ENCODE results near the gene FGF4. TPM values are rescaled to one million over a fixed set of nuclear protein-coding genes. Genes with fewer than 3 reads are reported as not detected.

Gene FGF4
- total RNA-seq, 1 experiment from 2014 or later: not detected

GRCh38 chr11:69748637-69749036 is 26.5 kb downstream of the FGF4 start:
- CTCF ChIA-PET: no interaction called here
- no peak for TF ChIP-seq CTCF (conservative IDR thresholded peaks at IDR 0.05; ENCODE audit: low read depth, low read length)
- TF ChIP-seq EZH2 (IDR thresholded peaks at IDR 0.05; ENCODE audit: borderline replicate concordance, low read depth, low read length, poor library complexity, severe bottlenecking): no peak
- H3K36me3 ChIP-seq (ENCODE audit: insufficient read depth, low read length, poor library complexity, severe bottlenecking): no peaks in the 10 kb centered on the region

GRCh38 chr11:69746752-69747742 is 28.1 kb downstream of the FGF4 start:
- Histone ChIP-seq H3K27me3 (replicated peaks; ENCODE audit: insufficient read depth, low read depth, low read length, poor library complexity) (no peaks in the 10 kb centered on the region), H3K36me3 (ENCODE audit: insufficient read depth, low read length, poor library complexity, severe bottlenecking) (no peaks in the 10 kb centered on the region), H3K4me1 (ENCODE audit: insufficient read depth, low read length, poor library complexity, severe bottlenecking) (no peaks in the 10 kb centered on the region), H3K27ac (ENCODE audit: low read depth, low read length, poor library complexity, severe bottlenecking) (no peak overlapping the region), H3K4me3 (ENCODE audit: low read depth, low read length, poor library complexity, severe bottlenecking) (no peak overlapping the region), H3K9me3 (ENCODE audit: low read depth, low read length, poor library complexity, severe bottlenecking) (no peaks in the 10 kb centered on the region)
- TF ChIP-seq EZH2 (IDR thresholded peaks at IDR 0.05; ENCODE audit: borderline replicate concordance, low read depth, low read length, poor library complexity, severe bottlenecking): no peak
- TF ChIP-seq CTCF (conservative IDR thresholded peaks at IDR 0.05; ENCODE audit: low read depth, low read length): no peak
- CTCF ChIA-PET: no interaction called here
- BruUV-seq (replicated peaks): no TSS peak
- no peak for DNase-seq (ENCODE audit: low spot score)
- POLR2A ChIA-PET (ENCODE audit: low non-redundant PET): no interaction called here
- intact Hi-C loops (cut with micrococcal nuclease; ENCODE audit: unreplicated experiment): no loop called here

More at GRCh38 chr11:69748637-69749036, 26.5 kb downstream of the FGF4 start:
- intact Hi-C loops (cut with micrococcal nuclease; ENCODE audit: unreplicated experiment): no loop called here
- POLR2A ChIA-PET (ENCODE audit: low non-redundant PET): no interaction called here
- BruUV-seq (replicated peaks): no TSS peak
- no peaks in the 10 kb centered on the region for H3K9me3 ChIP-seq (ENCODE audit: low read depth, low read length, poor library complexity, severe bottlenecking)
- H3K27ac ChIP-seq (ENCODE audit: low read depth, low read length, poor library complexity, severe bottlenecking): no peak overlapping the region
- DNase-seq (ENCODE audit: low spot score): no peak
- no peaks in the 10 kb centered on the region for H3K4me1 ChIP-seq (ENCODE audit: insufficient read depth, low read length, poor library complexity, severe bottlenecking)
- H3K4me3 ChIP-seq (ENCODE audit: low read depth, low read length, poor library complexity, severe bottlenecking): no peak overlapping the region
- H3K27me3 ChIP-seq (replicated peaks; ENCODE audit: insufficient read depth, low read depth, low read length, poor library complexity): no peaks in the 10 kb centered on the region

- Histone ChIP-seq H3K36me3 (ENCODE audit: insufficient read depth, low read length, poor library complexity, severe bottlenecking) (no peaks in the 10 kb centered on the region), H3K4me1 (ENCODE audit: insufficient read depth, low read length, poor library complexity, severe bottlenecking) (no peaks in the 10 kb centered on the region), H3K27me3 (replicated peaks; ENCODE audit: insufficient read depth, low read depth, low read length, poor library complexity) (no peaks in the 10 kb centered on the region), H3K9me3 (ENCODE audit: low read depth, low read length, poor library complexity, severe bottlenecking) (no peaks in the 10 kb centered on the region), H3K4me3 (ENCODE audit: low read depth, low read length, poor library complexity, severe bottlenecking) (no peak overlapping the region), H3K27ac (ENCODE audit: low read depth, low read length, poor library complexity, severe bottlenecking) (no peak overlapping the region)
- ChIA-PET POLR2A (ENCODE audit: low non-redundant PET) (no interaction called here), CTCF (no interaction called here)
- DNase-seq (ENCODE audit: low spot score): no peak
- no TSS peak for BruUV-seq (replicated peaks)
- TF ChIP-seq CTCF (conservative IDR thresholded peaks at IDR 0.05; ENCODE audit: low read depth, low read length) (no peak), EZH2 (IDR thresholded peaks at IDR 0.05; ENCODE audit: borderline replicate concordance, low read depth, low read length, poor library complexity, severe bottlenecking) (no peak)
- intact Hi-C loops (cut with micrococcal nuclease; ENCODE audit: unreplicated experiment): no loop called here
Observed at GRCh38 chr11:69746140-69746539, 29.0 kb downstream of the FGF4 start.
